Endothelial cell of hepatic sinusoid (primary cell): Measurements from ENCODE around the gene ABLIM2.

Experiments
- in situ Hi-C: cut with HindIII; loops from 2 replicates; pipeline ENCODE4 v1.10.0; 2017; ENCODE audit warnings: low sequenced_read_pairs

The ABLIM2 gene

GRCh38 chr4:8125526-8126056, 33.0 kb downstream of the ABLIM2 start:
- in situ Hi-C loops: loop anchor here (5.0 kb wide), 1 partner anchor 63 kb away; no protein-coding TSS in a partner anchor

DNA sequence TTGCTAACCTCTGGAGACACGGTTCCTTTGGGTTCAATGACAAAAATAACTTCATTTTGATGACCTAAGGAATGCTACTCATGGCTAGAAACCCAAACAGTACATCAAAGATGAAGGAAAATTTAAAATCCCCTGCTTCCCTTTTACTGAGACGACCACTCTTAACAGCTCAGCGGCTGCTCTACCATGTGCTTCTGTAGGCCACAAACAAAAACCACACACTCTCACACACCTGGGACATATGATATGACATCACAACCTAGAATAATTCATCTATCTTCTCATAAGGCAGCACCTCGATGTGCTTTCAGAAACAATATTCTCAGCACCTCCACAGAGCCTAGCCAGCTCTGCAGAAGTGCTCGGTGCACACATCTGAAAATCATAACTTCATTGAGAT, 34.7 kb downstream of the ABLIM2 start:
- in situ Hi-C loops: no loop called here

DNA sequence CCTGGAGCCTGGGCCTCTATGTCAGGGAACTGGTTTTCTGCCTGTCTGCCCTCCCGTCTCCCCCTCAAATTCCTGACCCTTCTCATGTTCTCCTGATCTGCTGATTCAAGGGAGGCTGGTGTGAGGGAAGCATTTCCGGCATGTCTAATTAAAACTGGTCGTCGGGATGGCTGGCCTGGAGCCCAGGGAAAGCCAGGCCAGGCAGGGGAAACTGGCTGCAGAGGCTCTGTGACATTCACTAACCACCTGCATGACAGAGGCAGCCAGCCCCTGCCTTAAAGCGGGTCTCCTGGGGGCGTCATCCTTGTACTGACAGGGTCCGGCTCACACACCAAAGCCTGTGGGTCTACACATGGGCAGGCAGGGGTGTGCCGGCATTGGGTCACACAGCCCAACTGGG, 35.2 kb downstream of the ABLIM2 start:
- in situ Hi-C loops: no loop called here

DNA sequence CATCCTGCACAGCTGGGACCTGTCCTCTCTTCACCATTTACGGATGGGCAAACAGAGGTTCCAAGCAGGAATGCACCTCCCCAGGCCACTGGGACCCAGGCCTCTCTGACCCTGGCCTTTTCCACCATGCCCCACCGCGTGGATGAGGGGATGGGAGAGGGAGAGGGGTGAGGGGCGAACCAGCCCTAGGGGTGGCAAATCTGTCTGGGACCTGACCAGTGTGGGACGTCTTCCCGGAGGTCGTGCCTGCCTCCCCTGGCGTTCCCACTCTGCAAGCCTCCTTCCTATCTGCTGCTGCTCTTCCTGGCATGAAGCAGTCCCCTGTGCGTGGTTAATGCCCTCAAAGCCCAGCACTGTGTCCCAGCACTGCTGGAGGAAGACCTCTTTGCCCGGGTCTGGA, 35.9 kb downstream of the ABLIM2 start:
- in situ Hi-C loops: no loop called here

GRCh38 chr4:8121292-8122015, 37.2 kb downstream of the ABLIM2 start:
- in situ Hi-C loops: no loop called here

GRCh38 chr4:8120501-8120900, 38.1 kb downstream of the ABLIM2 start:
- in situ Hi-C loops: no loop called here

- in situ Hi-C loops: loop anchor here (5.0 kb wide), 1 partner anchor 32 kb away; no protein-coding TSS in a partner anchor
Observed at GRCh38 chr4:8119877-8120276, 38.7 kb downstream of the ABLIM2 start.

- in situ Hi-C loops: loop anchor here (5.0 kb wide), 1 partner anchor 34 kb away; no protein-coding TSS in a partner anchor
Observed at GRCh38 chr4:8118531-8118930, 40.1 kb downstream of the ABLIM2 start.

DNA sequence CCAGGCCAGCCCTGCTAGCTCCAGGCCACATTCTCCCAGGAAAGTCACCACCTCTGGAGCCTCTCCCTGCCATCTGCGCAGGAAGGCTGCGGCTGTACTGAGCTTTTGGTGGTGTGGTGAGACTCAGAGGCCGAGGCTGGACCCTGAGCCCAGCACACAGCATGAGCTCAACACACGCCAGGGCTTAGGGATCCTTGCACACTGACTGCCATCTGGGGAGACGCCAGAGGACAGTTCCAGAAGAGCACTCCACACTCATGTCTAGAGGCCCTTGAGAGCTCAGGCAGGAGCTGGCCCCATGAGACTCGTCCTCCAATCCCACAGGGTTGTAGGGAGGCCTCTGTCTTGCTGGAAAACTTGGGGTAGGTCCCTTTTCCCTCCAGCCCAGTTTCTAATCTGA, 40.6 kb downstream of the ABLIM2 start:
- in situ Hi-C loops: loop anchor here (5.0 kb wide), 1 partner anchor 34 kb away; no protein-coding TSS in a partner anchor

DNA sequence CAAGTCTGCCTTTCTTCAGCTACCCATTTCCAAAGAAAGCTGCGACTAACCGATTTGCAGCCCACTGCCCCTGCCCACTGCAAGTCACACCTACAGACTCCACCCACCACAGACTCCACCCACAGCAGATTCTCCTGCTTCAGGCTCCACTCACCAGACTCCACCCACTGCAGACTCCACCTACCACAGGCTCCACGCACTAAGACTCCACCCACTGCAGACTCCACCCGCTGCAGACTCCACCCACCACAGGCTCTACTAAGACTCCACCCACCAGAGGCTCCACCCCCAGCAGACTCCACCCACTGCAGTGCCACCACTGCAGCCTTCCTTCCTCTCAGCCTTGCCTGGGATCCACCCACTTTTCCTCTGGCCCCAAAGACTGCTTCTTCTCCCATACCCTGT, 41.3 kb downstream of the ABLIM2 start:
- in situ Hi-C loops: loop anchor here (5.0 kb wide), 1 partner anchor 35 kb away; no protein-coding TSS in a partner anchor

- in situ Hi-C loops: loop anchor here (5.0 kb wide), 1 partner anchor 36 kb away; no protein-coding TSS in a partner anchor
Observed at GRCh38 chr4:8115916-8116315, 42.7 kb downstream of the ABLIM2 start.

GRCh38 chr4:8115203-8115520, 43.5 kb downstream of the ABLIM2 start:
- in situ Hi-C loops: loop anchor here (5.0 kb wide), 1 partner anchor 37 kb away; no protein-coding TSS in a partner anchor

DNA sequence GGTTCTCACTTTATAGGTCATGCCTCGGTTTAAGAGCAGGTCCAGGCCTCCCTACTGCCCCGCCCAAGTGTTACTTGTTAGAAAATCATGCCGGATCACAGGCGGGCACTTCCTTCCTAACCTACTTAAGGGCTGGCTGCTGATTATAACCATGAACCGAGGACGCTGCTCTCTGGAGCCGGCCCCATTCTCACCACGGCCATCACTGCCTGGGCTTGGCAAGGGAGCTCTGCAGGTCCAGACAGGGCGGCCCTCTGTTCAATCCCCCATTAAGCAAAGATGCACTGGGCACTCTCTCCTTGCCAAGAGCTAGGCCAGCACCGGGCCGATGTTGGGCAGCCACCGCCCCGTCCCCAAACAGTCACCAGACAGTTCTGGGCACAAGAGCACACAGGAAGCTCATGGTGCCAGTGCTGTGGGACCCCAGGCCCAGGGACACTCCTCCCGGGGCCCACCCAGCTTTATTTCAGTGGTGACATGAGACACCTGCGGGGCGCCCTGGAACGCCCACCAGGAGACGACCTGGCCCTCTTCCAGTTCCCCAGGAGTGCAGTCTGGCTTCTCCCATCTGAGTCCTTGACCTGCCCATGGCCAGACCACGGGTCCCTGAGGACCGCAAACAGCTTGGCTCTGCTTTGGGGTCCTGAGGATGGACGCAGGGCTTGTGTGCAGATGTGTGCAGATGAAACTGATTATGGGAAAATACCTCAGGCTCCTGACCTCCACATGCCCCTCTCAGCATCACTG, 44.0 kb downstream of the ABLIM2 start:
- in situ Hi-C loops: loop anchor here (5.0 kb wide), 1 partner anchor 38 kb away; no protein-coding TSS in a partner anchor

DNA sequence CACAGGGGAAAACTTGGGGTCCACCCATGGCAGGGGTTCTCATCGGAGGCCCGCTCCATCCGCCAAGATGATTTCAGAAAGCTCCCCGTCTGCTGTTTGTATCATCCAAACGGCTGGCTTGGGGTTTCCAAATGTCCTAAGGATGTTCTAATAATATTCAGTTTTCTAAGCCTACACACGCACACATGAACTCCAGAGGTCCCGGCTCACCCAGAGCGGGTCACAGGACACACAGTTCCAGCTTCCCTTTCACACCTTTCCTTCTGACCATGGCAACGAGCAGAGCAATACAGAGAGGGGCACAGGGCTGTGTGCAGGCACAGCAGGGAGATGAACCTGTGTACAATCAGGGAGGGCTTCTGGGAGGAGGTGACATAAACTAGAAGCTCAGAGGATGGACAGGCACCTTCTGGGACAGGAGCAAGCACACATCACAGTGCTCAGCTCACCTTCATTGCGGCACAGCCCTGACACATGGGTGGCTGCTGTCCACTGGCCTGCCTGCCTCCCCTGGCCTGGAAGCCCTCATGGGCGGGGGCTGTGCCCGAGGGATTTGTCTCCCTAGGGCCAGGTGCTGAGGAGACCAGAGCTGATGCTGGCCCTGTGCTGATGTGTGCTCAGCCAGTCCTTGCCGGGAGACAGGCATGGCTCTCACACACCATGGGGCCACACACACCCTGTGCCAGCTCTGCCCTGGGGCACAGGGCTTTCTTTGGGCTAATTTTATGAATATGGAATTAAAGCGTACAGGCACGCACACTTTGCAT, 44.8 kb downstream of the ABLIM2 start:
- in situ Hi-C loops: no loop called here

GRCh38 chr4:8112672-8113071, 45.9 kb downstream of the ABLIM2 start:
- in situ Hi-C loops: no loop called here

DNA sequence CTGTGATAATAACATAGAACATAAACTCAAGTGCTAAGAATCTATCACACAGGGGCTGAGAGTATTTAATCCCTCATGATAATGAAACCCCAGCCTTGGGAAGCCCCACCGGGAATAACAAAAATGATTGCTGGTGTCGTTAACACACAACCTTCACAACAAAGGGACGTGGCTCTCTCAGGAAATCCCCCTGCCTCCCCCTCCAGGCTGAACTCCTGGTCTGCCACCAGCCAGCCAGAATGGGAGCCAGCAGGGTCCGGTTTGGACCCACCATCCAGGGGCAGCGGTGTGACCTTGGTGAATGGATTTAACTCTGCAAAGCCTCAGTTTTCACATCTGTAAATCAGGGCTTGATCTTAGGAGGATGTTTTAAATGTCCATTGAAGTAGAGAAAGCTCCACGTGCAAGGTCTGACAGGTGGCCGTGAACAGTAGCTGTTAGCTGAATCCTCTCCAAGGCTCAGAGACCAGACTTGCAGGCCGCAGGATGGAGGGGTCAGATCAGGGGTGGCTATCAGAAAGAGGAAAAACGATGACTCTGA, 46.5 kb downstream of the ABLIM2 start:
- in situ Hi-C loops: no loop called here

DNA sequence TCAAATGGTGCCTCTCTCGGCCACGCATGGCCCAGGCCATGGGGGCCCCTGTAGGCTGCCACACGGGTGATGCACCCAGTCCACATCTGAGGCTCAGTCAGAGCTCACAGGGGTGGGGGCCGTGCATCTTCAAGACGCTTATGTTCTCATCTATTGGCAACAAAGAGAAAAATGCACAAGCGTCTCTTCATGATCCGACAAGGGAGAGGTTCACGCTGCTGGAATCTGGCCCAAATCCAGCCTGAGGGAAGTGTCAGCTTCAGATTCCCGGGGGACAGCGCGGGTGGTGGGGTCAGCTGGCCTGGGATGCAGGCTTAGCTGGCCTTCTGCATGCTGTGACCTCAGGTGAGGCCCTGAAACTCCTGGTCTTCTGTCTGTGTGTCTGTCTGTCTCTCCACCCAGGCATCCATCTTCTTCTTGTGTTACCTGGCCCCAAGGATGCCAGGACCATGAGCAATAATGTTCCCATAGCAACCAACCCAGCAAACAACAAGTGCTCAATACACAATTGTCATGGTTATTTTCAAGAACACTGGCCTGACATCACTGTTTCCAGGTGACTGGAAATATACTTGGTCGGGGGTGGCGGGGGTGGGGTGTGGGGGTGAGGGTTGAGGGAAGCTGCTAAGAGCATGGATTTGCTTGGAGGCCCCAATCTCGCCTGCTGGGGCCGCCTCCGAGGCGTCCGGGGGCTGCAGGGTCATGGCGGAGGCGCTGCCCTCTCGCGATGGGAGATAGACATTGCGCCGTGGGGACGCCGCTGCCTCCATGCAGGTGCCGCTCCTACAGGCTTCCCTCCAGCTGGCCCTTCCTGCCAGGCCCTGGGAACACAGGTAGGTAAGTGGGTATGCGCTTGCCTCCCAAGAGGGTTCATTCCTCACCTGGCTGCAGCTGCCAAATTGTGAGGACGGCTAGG, 48.3 kb downstream of the ABLIM2 start:
- in situ Hi-C loops: no loop called here

DNA sequence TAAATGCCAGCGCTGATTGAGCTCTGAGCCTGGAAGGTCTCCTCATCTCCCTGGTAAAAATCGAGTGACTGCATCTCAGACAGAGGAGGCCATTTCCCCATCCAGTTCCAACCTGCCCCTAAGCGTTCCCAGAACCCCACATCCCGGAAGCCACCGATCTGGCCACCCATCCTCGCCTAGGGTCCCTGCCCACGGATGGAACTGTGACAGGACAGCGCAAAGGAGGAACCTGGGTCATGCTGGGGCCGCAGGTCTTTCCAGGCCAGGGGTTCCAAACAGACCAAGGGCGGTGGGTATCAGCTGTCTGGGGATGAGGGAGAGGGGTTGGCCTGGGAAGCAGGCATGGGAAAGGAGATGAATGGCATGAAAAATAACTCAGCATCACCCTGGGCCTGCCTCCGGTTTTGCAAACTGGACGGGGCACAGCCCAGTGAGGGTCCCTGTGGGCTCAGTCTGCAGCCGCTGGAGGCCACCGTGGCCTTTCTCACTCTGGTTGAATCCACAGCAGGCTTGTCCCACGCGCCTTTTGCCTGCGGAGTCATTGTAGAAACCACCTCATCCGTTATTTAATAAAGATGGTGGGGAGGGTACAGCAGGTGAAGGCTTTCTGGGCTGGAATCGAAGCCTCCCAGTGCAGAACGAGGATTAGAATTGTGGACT, 49.1 kb downstream of the ABLIM2 start:
- in situ Hi-C loops: no loop called here

DNA sequence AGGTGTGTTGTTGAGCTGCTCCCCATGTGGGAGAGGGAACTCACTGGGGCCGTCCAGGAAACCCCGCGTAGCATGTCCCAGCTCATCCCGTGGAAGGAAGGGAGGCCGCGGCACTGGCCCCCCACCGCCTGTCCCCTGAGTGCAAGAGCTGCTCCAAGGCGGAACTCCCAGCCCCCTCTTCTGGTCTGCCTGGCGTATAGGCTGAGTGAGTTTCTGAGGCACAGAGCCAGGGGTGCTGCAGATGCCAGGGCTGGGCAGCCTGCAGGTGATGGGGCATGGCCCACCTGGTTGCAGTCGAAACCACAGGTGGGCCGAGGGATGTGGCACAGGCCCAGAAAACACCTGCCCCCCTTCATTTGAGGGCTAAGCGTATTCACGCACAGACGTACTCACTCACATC, 49.6 kb downstream of the ABLIM2 start:
- in situ Hi-C loops: no loop called here
